GM18507 (cell line): Measurements from ENCODE around the gene EXOC2.

Source experiments
- DNase-seq: peaks from one replicate; pipeline ENCODE4 v3.0.0; 2011; ENCODE audit warnings: low read depth; ENCODE audit not compliant: insufficient read length; ENCODE audit errors: extremely low spot score
- FAIRE-seq: peaks from 2 replicates; lab custom pipeline; 2011; peaks lifted over from hg19 to GRCh38; lab: Jason Lieb, UNC

The EXOC2 gene, protein sequence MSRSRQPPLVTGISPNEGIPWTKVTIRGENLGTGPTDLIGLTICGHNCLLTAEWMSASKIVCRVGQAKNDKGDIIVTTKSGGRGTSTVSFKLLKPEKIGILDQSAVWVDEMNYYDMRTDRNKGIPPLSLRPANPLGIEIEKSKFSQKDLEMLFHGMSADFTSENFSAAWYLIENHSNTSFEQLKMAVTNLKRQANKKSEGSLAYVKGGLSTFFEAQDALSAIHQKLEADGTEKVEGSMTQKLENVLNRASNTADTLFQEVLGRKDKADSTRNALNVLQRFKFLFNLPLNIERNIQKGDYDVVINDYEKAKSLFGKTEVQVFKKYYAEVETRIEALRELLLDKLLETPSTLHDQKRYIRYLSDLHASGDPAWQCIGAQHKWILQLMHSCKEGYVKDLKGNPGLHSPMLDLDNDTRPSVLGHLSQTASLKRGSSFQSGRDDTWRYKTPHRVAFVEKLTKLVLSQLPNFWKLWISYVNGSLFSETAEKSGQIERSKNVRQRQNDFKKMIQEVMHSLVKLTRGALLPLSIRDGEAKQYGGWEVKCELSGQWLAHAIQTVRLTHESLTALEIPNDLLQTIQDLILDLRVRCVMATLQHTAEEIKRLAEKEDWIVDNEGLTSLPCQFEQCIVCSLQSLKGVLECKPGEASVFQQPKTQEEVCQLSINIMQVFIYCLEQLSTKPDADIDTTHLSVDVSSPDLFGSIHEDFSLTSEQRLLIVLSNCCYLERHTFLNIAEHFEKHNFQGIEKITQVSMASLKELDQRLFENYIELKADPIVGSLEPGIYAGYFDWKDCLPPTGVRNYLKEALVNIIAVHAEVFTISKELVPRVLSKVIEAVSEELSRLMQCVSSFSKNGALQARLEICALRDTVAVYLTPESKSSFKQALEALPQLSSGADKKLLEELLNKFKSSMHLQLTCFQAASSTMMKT

GRCh38 chr6:692858-693722 lies at the start of gene EXOC2:
Gene EXOC2, minus strand, starts transcription at chr6:693139. Its CDS starts 55,321 bp downstream, at chr6:637818.
- DNase-seq (peak; percentile 83), FAIRE-seq (peak; percentile 77)

- FAIRE-seq: peak; percentile 55
- no peak for DNase-seq
Measured at GRCh38 chr6:741410-742339, 48.7 kb upstream of the EXOC2 start.

DNA sequence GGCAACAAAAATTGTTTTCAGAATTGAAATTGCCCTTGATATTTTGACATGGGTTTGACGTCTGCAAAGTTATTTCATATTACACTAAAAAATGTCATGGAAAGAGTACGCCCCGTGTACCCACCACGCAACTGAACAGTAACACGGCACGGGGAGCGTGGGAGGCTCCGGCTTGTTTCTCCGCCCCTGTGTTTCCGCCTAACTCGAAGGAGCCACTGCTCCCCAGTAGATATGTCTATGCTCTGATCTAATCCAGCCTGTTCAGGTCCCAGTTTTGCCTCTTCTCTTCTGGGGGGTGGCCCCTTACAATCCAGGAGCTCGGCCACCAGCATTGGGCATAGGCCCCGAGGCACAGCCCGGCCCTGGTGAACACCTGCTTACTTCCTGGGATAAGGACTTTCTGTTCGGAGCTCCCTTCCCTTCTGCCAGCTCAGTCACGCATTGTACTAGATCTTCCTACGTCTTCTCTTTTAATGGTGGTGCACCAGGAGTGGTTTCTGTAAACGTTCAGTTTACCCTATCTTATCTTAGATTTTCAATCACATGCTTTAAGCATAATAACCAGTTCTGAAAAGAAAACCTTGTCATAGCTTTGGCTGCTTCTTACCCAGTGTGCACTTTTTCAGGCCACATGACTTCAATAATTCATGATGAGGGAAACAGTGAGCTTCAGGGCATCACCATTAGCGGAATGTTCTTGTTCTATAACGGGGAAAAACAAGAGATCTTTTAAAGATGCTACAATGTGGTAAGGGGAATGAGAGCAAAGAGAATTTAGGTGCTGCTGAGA lies 43.9 kb upstream of the EXOC2 start:
- FAIRE-seq (no peak), DNase-seq (no peak)

GRCh38 chr6:733431-734219 lies 40.7 kb upstream of the EXOC2 start:
- DNase-seq (no peak), FAIRE-seq (no peak)

DNA sequence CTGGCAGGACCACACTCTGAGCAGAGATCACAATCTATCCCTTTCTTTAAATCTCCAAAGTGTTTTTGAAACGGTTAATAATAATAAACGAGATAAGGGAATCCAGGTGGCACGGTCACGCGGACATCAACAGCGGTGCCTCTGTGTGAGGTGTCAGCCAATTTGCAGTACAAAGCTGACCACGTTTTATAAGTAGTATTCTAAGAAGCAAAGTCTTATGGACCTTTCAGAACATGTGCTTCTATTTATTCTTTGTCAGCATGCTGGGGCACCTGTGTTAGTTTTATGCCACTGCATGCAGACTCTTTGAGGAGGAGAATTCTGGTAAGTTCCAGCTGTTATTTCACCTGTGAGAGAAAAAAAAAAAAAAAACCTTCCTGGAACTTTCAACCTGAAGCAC lies 39.0 kb upstream of the EXOC2 start:
- no peak for DNase-seq
- FAIRE-seq: no peak

DNA sequence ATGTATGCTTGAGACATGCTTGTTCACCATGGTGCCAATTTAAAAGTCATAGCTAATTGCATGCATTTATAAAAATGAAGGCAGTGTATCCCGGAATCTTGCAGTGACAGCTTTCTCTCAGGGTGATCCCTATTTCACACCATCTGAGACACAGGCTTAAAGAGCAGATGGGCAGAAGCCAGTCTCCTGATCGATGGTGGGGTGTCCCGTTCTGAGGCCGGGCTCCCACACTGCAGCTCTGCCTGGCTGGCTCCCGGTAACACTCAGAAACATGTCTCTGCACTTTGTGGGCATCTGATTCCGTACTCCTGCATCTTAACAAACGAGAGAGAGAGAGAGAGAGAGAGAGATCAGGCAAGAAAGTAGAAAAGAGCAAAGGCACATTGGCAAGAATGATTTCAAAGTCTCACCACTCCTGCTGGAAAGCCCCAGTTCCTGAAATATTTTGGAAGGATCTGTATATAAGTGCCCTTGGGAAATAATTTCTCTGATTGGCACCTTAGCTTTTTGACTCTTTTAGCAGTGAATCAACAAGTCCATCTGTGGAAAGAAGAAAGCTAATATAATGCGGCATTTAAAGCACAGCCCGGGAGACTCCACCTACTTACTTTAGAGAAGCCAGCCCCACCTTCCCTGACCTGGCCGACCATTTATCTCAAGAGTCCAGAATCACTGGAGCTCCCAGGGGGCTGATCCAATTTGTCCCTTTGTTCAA lies 36.8 kb upstream of the EXOC2 start:
- DNase-seq (no peak), FAIRE-seq (no peak)

- no peak for DNase-seq
- no peak for FAIRE-seq
Measured at GRCh38 chr6:727856-728255, 34.9 kb upstream of the EXOC2 start.

DNA sequence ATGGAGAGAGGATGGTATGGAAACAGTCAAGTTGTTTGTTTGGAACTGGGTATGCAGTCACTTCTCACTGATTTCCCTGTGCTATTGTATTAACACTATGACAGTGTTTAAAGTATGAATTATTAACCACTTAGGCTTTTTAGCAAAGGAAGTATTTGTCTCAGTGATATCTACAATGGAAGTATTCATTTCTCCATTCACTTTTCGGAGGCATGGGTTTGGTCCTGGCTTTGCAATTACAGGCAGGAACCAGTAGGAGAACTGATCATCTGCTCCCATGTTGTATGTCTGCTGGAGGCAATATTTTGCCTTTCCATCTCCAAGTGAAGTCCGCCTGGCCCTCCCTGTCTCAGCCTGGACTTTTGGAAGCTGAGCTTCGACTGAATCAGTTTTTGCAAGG lies 30.6 kb upstream of the EXOC2 start:
- DNase-seq: no peak
- no peak for FAIRE-seq

- DNase-seq (no peak), FAIRE-seq (peak; percentile 33)
Measured at GRCh38 chr6:722608-723007, 29.7 kb upstream of the EXOC2 start.

DNA sequence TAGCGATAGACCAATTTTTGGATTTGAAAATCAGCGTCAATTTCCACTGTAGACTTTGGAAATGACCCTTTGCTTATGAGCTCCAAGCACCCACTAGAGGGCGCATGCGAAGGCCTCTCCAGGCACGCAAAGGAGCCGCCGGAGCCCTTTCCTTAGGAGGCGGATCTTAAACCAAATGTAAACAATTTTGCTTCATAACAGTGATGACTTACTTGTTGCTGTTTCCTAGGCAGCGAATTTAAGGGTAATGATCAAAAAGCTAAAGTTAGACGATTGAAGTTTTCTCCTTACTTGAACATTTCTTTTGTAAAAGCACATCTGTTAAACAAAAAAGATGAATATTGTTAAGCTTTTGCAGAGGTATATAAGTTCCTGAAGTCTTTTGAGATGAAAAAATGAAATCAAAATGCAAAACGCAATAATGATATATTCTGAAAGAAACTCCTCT lies 29.2 kb upstream of the EXOC2 start:
- FAIRE-seq (peak; percentile 60), DNase-seq (peak; percentile 48)

- FAIRE-seq (no peak), DNase-seq (no peak)
Measured at GRCh38 chr6:718345-718744, 25.4 kb upstream of the EXOC2 start.

DNA sequence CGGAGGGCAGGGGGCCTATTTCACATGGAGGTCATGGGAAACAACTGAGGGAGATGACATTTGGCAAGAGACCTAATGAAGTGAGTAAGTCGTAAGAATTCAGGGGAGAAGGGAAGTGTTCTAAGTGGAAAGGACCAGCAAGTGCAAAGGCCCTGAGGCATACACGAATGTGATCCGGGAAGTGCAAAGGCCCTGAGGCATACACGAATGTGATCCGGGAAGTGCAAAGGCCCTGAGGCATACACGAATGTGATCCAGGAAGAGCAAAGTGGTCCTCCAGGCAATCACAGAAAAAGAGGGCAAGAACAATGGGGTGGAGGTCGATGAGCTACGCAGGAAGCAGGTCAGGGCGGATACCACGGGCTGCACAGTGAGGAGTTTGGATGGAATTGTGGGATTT lies 24.2 kb upstream of the EXOC2 start:
- no peak for FAIRE-seq
- DNase-seq: no peak

GRCh38 chr6:715709-716491 lies 23.0 kb upstream of the EXOC2 start:
- no peak for DNase-seq
- FAIRE-seq: no peak

- DNase-seq (no peak), FAIRE-seq (no peak)
Measured at GRCh38 chr6:714100-714499, 21.2 kb upstream of the EXOC2 start.

DNA sequence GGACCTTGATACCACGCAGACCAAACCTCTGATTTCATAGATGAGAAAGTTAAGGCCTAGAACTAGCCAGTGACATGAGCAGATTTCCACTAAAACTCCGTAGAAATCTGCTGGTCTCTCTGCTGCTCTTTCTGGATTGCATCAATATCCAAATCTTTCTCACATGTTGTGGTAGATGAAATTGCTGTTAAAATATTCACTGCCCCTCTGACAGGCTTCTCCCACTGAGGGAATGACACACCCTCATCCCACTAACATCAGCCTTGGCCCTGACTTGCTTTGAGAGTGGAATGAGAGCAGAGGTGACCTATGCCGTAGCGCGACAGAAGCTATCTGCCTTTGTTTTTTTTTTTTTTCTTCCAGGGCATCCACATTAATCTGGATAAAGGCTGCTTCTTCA lies 20.4 kb upstream of the EXOC2 start:
- no peak for FAIRE-seq

DNA sequence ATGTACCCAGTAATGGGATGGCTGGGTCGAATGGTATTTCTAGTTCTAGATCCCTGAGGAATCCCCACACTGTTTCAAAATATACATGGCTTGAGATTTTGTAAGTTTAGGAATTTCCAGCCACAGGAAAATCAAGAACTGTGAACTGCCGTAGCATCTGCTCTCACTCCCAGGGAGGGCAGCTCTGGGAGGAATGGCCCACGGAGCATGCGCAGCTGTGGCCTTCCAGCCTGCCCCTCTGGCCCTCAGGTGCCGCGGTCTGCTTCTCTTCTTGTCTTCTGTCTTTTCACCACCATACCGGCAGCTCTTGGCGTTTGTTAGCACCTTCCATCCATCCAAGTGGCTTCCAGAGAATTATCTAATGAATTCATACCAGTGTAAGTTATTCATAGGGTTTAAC lies 19.9 kb upstream of the EXOC2 start:
- DNase-seq (no peak), FAIRE-seq (no peak)

More for the DNA sequence above, 20.4 kb upstream of the EXOC2 start:
- no peak for DNase-seq
